Gastrocnemius medialis (tissue), 4 donors: ENCODE measurements around the gene MYL11.

Experiments used
- POLR2A ChIP-seq, 2 donors: fragments of 450-650 bp; IDR thresholded peaks; one replicate each; pipeline ENCODE4 v1.6.1; 2017; ENCODE audit warnings: antibody characterized with exemption in 2 of 2, mild to moderate bottlenecking in 2 of 2, moderate library complexity in 2 of 2
- TF ChIP-seq, protein P1 (sequence below), 5 experiments: fragments of 450-650 bp in 3 of 5; fragments of 200-600 bp in 2 of 5; sonication (generic) in 2 of 5; IDR thresholded peaks in 4 of 5; conservative IDR thresholded peaks in 1 of 5; 1 replicate in 4 of 5; 2 replicates in 1 of 5; pipeline ENCODE4 v1.5.1; 2016 to 2019; ENCODE audit warnings: antibody characterized with exemption in 5 of 5, mild to moderate bottlenecking in 3 of 5, moderate library complexity in 3 of 5

DNA sequence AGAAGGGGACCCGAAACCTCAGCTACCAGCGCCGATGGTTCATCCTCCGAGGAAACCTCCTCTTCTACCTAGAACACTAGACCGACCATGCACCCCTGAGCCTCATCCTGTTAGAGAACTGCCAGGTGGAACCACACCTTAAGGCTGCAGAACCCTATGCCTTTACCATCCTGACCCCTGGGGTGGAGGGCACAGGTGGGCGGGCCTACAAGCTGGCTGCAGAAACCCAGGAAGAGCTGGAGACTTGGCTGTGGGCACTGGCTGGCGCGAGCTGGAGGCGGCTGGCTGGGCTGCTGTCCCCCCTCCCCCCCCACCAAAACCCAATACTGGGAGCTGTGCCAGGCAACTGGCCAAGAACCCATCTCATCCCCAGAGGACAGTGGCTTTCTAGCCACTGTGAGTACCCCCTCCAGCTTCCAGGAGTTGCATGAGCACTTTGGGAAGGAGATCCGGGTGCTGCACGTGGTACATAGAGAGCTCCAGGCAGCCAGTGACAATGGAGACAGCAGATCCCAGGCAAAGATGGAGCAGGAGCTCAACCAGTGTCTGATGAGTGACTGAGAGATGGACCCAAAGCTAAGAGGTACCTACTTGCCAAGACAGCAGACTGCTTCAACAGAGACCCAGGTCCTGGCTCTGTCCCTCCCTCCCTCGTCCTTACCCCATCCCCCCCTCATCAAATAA is 18.1 kb upstream of the MYL11 start:
- TF ChIP-seq, protein P1, sequence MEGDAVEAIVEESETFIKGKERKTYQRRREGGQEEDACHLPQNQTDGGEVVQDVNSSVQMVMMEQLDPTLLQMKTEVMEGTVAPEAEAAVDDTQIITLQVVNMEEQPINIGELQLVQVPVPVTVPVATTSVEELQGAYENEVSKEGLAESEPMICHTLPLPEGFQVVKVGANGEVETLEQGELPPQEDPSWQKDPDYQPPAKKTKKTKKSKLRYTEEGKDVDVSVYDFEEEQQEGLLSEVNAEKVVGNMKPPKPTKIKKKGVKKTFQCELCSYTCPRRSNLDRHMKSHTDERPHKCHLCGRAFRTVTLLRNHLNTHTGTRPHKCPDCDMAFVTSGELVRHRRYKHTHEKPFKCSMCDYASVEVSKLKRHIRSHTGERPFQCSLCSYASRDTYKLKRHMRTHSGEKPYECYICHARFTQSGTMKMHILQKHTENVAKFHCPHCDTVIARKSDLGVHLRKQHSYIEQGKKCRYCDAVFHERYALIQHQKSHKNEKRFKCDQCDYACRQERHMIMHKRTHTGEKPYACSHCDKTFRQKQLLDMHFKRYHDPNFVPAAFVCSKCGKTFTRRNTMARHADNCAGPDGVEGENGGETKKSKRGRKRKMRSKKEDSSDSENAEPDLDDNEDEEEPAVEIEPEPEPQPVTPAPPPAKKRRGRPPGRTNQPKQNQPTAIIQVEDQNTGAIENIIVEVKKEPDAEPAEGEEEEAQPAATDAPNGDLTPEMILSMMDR (IDR thresholded peaks at IDR 0.05 in 4 of 5, conservative IDR thresholded peaks at IDR 0.05 in 1 of 5), result no peak
- TF ChIP-seq POLR2A (IDR thresholded peaks at IDR 0.05), result no peak
